Body of pancreas (tissue), 4 donors: Measurements from ENCODE around the gene RASSF6. TPM values are rescaled to one million over a fixed set of nuclear protein-coding genes. Genes with fewer than 3 reads are reported as not detected.

Experiments used
- ATAC-seq: fragments of 150-250 bp; one replicate; pipeline ENCODE4 v1.9.1; 2016
- DNase-seq, 4 donors: peaks; one replicate each; pipeline ENCODE4 v3.0.0-alpha.2; 2019
- H3K27ac ChIP-seq, 4 donors: fragments of 200-600 bp; sonication (generic); 1 replicate in 3 of 4; 2 replicates in 1 of 4; pipeline versions ENCODE4 v1.5.1 to v1.6.1; 2016 to 2019; ENCODE audit warnings: mild to moderate bottlenecking in 1 of 4, mixed read lengths in 1 of 4, moderate library complexity in 1 of 4
- H3K27me3 ChIP-seq, 2 donors: fragments of 200-600 bp; sonication (generic); one replicate each; pipeline ENCODE4 v1.6.0; 2016; ENCODE audit warnings: mild to moderate bottlenecking in 1 of 2
- H3K36me3 ChIP-seq, 2 donors: fragments of 200-600 bp; sonication (generic); replicated peaks in 1 of 2; 2 replicates each; pipeline ENCODE4 v1.5.1; 2016; ENCODE audit warnings: low read depth in 2 of 2; ENCODE audit not compliant: insufficient read depth in 1 of 2
- H3K4me1 ChIP-seq: fragments of 200-600 bp; sonication (generic); one replicate; pipeline ENCODE4 v1.6.0; 2016
- H3K4me3 ChIP-seq, 2 donors: fragments of 200-600 bp; sonication (generic); 1 replicate in 1 of 2; 2 replicates in 1 of 2; pipeline ENCODE4 v1.5.1; 2016 to 2019
- H3K9me3 ChIP-seq, 3 donors: fragments of 200-600 bp; sonication (generic); 1 replicate in 2 of 3; 2 replicates in 1 of 3; pipeline ENCODE4 v1.5.1; 2016
- whole genome bisulfite sequencing, 2 donors: methylation state at CpG; one replicate each; pipeline ENCODE4 v1.1.5; 2017; 5-methylcytosine and 5-hydroxymethylcytosine counted together
- intact Hi-C: fragments of 100-400 bp; cut with DNase I; formaldehyde crosslinking; loops from one replicate; pipeline ENCODE4 v1.15.1; 2023
- small RNA-seq: library from RNA; depleted of rRNA; stranded (forward); fragments of <200 nt; gene quantifications from one replicate; pipeline ENCODE3, GENCODE V24; 2016
- total RNA-seq, 2 donors: library from RNA; depleted of rRNA; stranded (reverse); fragments of >200 nt; gene quantifications; one replicate each; pipeline ENCODE4 v1.1.0, GENCODE V29; 2016
- TF ChIP-seq, protein P1 (sequence below), 7 experiments: fragments of 450-650 bp in 4 of 7; fragments of 200-600 bp in 3 of 7; sonication (generic) in 3 of 7; IDR thresholded peaks; one replicate each; pipeline ENCODE4 v1.5.1; 2016 to 2019; ENCODE audit warnings: antibody characterized with exemption in 7 of 7

RASSF6 gene
- total RNA-seq, 2 donors from 2014 or later = 5.3 to 10.1 TPM

DNA sequence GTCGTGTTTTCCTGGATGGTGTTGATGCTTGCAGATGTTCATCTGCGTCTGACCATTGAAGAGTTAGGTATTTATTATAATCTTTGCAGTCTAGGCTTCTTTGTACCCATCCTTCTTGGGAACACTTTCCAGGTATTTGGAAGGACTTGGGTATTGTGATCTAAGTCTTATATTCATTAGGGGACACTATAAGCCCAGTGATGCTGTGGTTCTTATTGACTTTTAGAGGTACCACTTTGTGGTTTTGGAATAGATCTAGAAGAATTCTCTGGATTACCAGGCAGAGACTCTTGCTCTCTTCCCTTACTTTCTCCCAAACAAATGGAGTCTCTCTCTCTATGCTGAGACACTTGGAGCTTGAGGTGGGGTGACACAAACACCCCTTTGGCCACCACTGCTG lies 97.1 kb downstream of the RASSF6 start:
- 61 to 75% methylated on average over 2 of the region's 2 CpGs for WGBS, 2 donors
- no peaks in the 10 kb centered on the region for H3K4me1 ChIP-seq
- ATAC-seq = no peak
- no peak overlapping the region for H3K27ac ChIP-seq
- TF ChIP-seq, protein P1, sequence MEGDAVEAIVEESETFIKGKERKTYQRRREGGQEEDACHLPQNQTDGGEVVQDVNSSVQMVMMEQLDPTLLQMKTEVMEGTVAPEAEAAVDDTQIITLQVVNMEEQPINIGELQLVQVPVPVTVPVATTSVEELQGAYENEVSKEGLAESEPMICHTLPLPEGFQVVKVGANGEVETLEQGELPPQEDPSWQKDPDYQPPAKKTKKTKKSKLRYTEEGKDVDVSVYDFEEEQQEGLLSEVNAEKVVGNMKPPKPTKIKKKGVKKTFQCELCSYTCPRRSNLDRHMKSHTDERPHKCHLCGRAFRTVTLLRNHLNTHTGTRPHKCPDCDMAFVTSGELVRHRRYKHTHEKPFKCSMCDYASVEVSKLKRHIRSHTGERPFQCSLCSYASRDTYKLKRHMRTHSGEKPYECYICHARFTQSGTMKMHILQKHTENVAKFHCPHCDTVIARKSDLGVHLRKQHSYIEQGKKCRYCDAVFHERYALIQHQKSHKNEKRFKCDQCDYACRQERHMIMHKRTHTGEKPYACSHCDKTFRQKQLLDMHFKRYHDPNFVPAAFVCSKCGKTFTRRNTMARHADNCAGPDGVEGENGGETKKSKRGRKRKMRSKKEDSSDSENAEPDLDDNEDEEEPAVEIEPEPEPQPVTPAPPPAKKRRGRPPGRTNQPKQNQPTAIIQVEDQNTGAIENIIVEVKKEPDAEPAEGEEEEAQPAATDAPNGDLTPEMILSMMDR (IDR thresholded peaks at IDR 0.05) = no peak
- H3K27me3 ChIP-seq = no peaks in the 10 kb centered on the region
- DNase-seq = no peak
- H3K4me3 ChIP-seq = no peak overlapping the region
- H3K36me3 ChIP-seq = no peaks in the 10 kb centered on the region
- no peaks in the 10 kb centered on the region for H3K9me3 ChIP-seq
- intact Hi-C loops = no loop called here

Small RNA genes within 50 kb of the gene (small RNA-seq; reads per million reads assigned to genes)
- gene AC074250.1 = not detected

Other genes starting within 250 kb of the RASSF6 start
- 100 to 1,000 TPM; 391 to 538 TPM for gene ALB, start 216.1 kb downstream of the RASSF6 start, total RNA-seq
- gene AFP, start 184.2 kb downstream of the RASSF6 start, total RNA-seq = not detected
- gene AFM, start 138.7 kb downstream of the RASSF6 start, total RNA-seq = under 1 TPM in 1 of 2 donors, not detected in 1; 0.33 TPM
- gene CXCL8, start 120.1 kb upstream of the RASSF6 start, total RNA-seq = 10 to 100 TPM in 1 of 2 donors, 1 to 10 TPM in 1; 3.9 to 12.9 TPM
- gene CXCL6, start 216.2 kb upstream of the RASSF6 start, total RNA-seq = 10 to 100 TPM in 1 of 2 donors, 1 to 10 TPM in 1; 2.3 to 10.1 TPM
- gene PF4V1, start 232.9 kb upstream of the RASSF6 start, total RNA-seq = not detected
- gene CXCL1, start 249.0 kb upstream of the RASSF6 start, total RNA-seq = 10 to 100 TPM; 17.1 to 52.7 TPM